HepG2 (cell line): Measurements from ENCODE around the gene SGO1. TPM values are rescaled to one million over a fixed set of nuclear protein-coding genes. Genes with fewer than 3 reads are reported as not detected.

Experiments
- ATAC-seq: fragments of 200-7000 bp; cut with Tn5 transposase; 3 replicates; pipeline ENCODE4 v1.9.1; 2020; ENCODE audit warnings: mild to moderate bottlenecking, moderate library complexity
- BruUV-seq: library from RNA; stranded (reverse); fragments of 400-500 nt; replicated peaks from 2 replicates; lab custom pipeline; 2021; lab: Mats Ljungman, UMichigan
- CTCF ChIA-PET: fragments of 300-600 bp; formaldehyde crosslinking; extraction: SDS; loops from one replicate; lab custom pipeline; 2021; ENCODE audit warnings: low total read pairs, inconsistent platforms, low intra/inter-chr PET ratio; lab: Yijun Ruan, JAX
- POLR2A ChIA-PET: fragments of 350-600 bp; sonication (Branson Sonifier 250); formaldehyde crosslinking; loops from one replicate; lab custom pipeline; 2020; ENCODE audit warnings: antibody characterized with exemption, inconsistent platforms; lab: Yijun Ruan, JAX
- DNase-seq: peaks from one replicate; pipeline ENCODE4 v3.0.0-alpha.2; 2015; ENCODE audit warnings: low spot score
- FAIRE-seq: peaks from 3 replicates; lab custom pipeline; 2011; peaks lifted over from hg19 to GRCh38; lab: Jason Lieb, UNC
- H2AFZ ChIP-seq: one replicate; pipeline ENCODE4 v1.6.1; 2011; ENCODE audit warnings: low read length, inconsistent platforms
- H3K27ac ChIP-seq: fragments of 300-600 bp; 3 replicates; pipeline ENCODE4 v1.8.0; 2011; ENCODE audit warnings: mixed run types, mild to moderate bottlenecking, mixed read lengths, low read length, inconsistent platforms; ENCODE audit not compliant: insufficient read depth; ENCODE audit errors: extremely low read length
- H3K27me3 ChIP-seq, 2 experiments: fragments of 200-600 bp in 1 of 2; 2 replicates in 1 of 2; 3 replicates in 1 of 2; pipeline versions ENCODE4 v1.6.0 to v1.8.0; 2011; ENCODE audit warnings: low read length in 2 of 2, mild to moderate bottlenecking in 2 of 2, moderate library complexity in 2 of 2, inconsistent platforms in 1 of 2; ENCODE audit not compliant: insufficient read depth in 2 of 2, control insufficient read depth in 1 of 2
- H3K36me3 ChIP-seq, 2 experiments: fragments of 200-600 bp in 1 of 2; replicated peaks in 1 of 2; 2 replicates in 1 of 2; 3 replicates in 1 of 2; pipeline versions ENCODE4 v1.5.1 to v1.8.0; 2011; ENCODE audit warnings: low read length in 2 of 2, inconsistent platforms in 1 of 2; ENCODE audit not compliant: insufficient read depth in 2 of 2, control insufficient read depth in 1 of 2
- H3K4me1 ChIP-seq: 2 replicates; pipeline ENCODE4 v1.5.1; 2012; ENCODE audit warnings: low read length, inconsistent platforms; ENCODE audit not compliant: insufficient read depth
- H3K4me2 ChIP-seq: 2 replicates; pipeline ENCODE4 v1.6.0; 2011; ENCODE audit warnings: low read depth, low read length, inconsistent platforms
- H3K4me3 ChIP-seq, 3 experiments: fragments of 200-600 bp in 1 of 3; sonication (generic), shearing (Covaris generic) in 1 of 3; replicated peaks in 1 of 3; 2 replicates each; pipeline ENCODE4 v1.5.1; 2011 to 2016; ENCODE audit warnings: low read length in 3 of 3, inconsistent platforms in 2 of 3, low read depth in 2 of 3, mild to moderate bottlenecking in 2 of 3, control low read depth in 1 of 3, mixed read lengths in 1 of 3; ENCODE audit not compliant: insufficient read depth in 1 of 3
- H3K79me2 ChIP-seq: one replicate; pipeline ENCODE4 v1.6.1; 2011; ENCODE audit warnings: low read length, inconsistent platforms; ENCODE audit not compliant: insufficient read depth
- H3K9ac ChIP-seq: 2 replicates; pipeline ENCODE4 v1.6.0; 2011; ENCODE audit warnings: mild to moderate bottlenecking, low read depth, low read length, inconsistent platforms; ENCODE audit not compliant: insufficient read depth
- H3K9me3 ChIP-seq: 2 replicates; pipeline ENCODE4 v1.5.1; 2012; ENCODE audit warnings: mild to moderate bottlenecking, low read length
- H4K20me1 ChIP-seq: 2 replicates; pipeline ENCODE4 v1.6.0; 2011; ENCODE audit warnings: inconsistent platforms, mild to moderate bottlenecking, low read length, moderate library complexity; ENCODE audit not compliant: insufficient read depth
- ARNTL ChIP-seq: sonication (generic); formaldehyde crosslinking; IDR thresholded peaks from 2 replicates; pipeline ENCODE4 v1.4.0; 2020; ENCODE audit warnings: mild to moderate bottlenecking, missing genetic modification reagents
- DBP ChIP-seq: sonication (generic); formaldehyde crosslinking; IDR thresholded peaks from 2 replicates; pipeline ENCODE4 v1.4.0; 2020; ENCODE audit warnings: missing genetic modification reagents; ENCODE audit errors: not compliant biosample characterization
- FOXJ3 ChIP-seq: sonication (generic); formaldehyde crosslinking; IDR thresholded peaks from 2 replicates; pipeline ENCODE4 v1.4.0; 2020; ENCODE audit warnings: missing genetic modification reagents, mild to moderate bottlenecking, borderline replicate concordance
- MEF2D ChIP-seq: sonication (generic); formaldehyde crosslinking; IDR thresholded peaks from 2 replicates; pipeline ENCODE4 v1.5.1; 2020; ENCODE audit warnings: mild to moderate bottlenecking, missing genetic modification reagents
- MTA3 ChIP-seq: sonication (generic); formaldehyde crosslinking; IDR thresholded peaks from 2 replicates; pipeline ENCODE4 v1.4.0; 2020; ENCODE audit warnings: missing genetic modification reagents
- NR3C1 ChIP-seq: sonication (generic); formaldehyde crosslinking; IDR thresholded peaks from 2 replicates; pipeline ENCODE4 v1.4.0; 2020; ENCODE audit warnings: missing genetic modification reagents
- ONECUT2 ChIP-seq: sonication (generic); formaldehyde crosslinking; IDR thresholded peaks from 2 replicates; pipeline ENCODE4 v1.4.0; 2020; ENCODE audit warnings: missing genetic modification reagents
- PHF21A ChIP-seq: sonication (generic); formaldehyde crosslinking; IDR thresholded peaks from 2 replicates; pipeline ENCODE4 v1.5.0; 2020; ENCODE audit warnings: mild to moderate bottlenecking, missing genetic modification reagents
- PTBP1 ChIP-seq: fragments of 200-400 bp; formaldehyde crosslinking; IDR thresholded peaks from 2 replicates; pipeline ENCODE4 v1.6.1; 2018; ENCODE audit warnings: low read length, low read depth; ENCODE audit not compliant: poor library complexity, severe bottlenecking
- SNAPC5 ChIP-seq: sonication (generic); formaldehyde crosslinking; IDR thresholded peaks from 2 replicates; pipeline ENCODE4 v1.8.1; 2023; ENCODE audit warnings: mild to moderate bottlenecking, missing genetic modification reagents, borderline replicate concordance
- THAP11 ChIP-seq: IDR thresholded peaks from 2 replicates; pipeline ENCODE4 v1.6.1; 2016; ENCODE audit warnings: missing biosample characterization, missing genetic modification reagents
- TOE1 ChIP-seq: sonication (generic); formaldehyde crosslinking; IDR thresholded peaks from 2 replicates; pipeline ENCODE4 v1.4.0; 2020; ENCODE audit warnings: mild to moderate bottlenecking, missing genetic modification reagents
- ZBTB20 ChIP-seq: sonication (generic); formaldehyde crosslinking; IDR thresholded peaks from 2 replicates; pipeline ENCODE4 v1.8.1; 2023; ENCODE audit warnings: missing genetic modification reagents, low read depth, mild to moderate bottlenecking, borderline replicate concordance
- ZNF180 ChIP-seq: sonication (generic); formaldehyde crosslinking; IDR thresholded peaks from 2 replicates; pipeline ENCODE4 v1.4.0; 2020; ENCODE audit warnings: low read depth, missing genetic modification reagents, borderline replicate concordance
- ZNF451 ChIP-seq: sonication (generic); formaldehyde crosslinking; IDR thresholded peaks from 2 replicates; pipeline ENCODE4 v1.5.0; 2020; ENCODE audit warnings: mild to moderate bottlenecking, missing genetic modification reagents
- ZNF549 ChIP-seq: sonication (generic); formaldehyde crosslinking; IDR thresholded peaks from 2 replicates; pipeline ENCODE4 v1.5.0; 2020; ENCODE audit warnings: missing genetic modification reagents
- ZNF556 ChIP-seq: sonication (generic); formaldehyde crosslinking; IDR thresholded peaks from 2 replicates; pipeline ENCODE4 v1.4.0; 2020; ENCODE audit warnings: mild to moderate bottlenecking, missing genetic modification reagents, borderline replicate concordance
- ZNF572 ChIP-seq: sonication (generic); formaldehyde crosslinking; IDR thresholded peaks from 2 replicates; pipeline ENCODE4 v1.5.1; 2020; ENCODE audit warnings: mild to moderate bottlenecking, missing genetic modification reagents
- ZNF773 ChIP-seq: sonication (generic); formaldehyde crosslinking; IDR thresholded peaks from 2 replicates; pipeline ENCODE4 v1.4.0; 2020; ENCODE audit warnings: missing genetic modification reagents, borderline replicate concordance
- WGBS: methylation state at CpG from one replicate; pipeline ENCODE4 v1.1.6; 2017; ENCODE audit warnings: low lambda C conversion rate; 5-methylcytosine and 5-hydroxymethylcytosine counted together
- in situ Hi-C: cut with HindIII; loops from 2 replicates; pipeline ENCODE4 v1.10.0; 2017; ENCODE audit warnings: low pct_unique_long_range_greater_than_20kb; ENCODE audit not compliant: extremely low pct_ligation_motif_present
- intact Hi-C: fragments of 100-400 bp; cut with micrococcal nuclease; formaldehyde crosslinking; loops from one replicate; pipeline ENCODE4 v1.10.0; 2022; ENCODE audit not compliant: unreplicated experiment
- polyA plus RNA-seq, 8 experiments: library from polyadenylated mRNA; depleted of rRNA in 3 of 8; stranded (reverse) in 7 of 8; unstranded in 1 of 8; fragments of >200 nt; fragmentation: Illumina TruSeq in 4 of 8; extraction: Trizol in 4 of 8; gene quantifications; 2 replicates each; pipeline versions ENCODE4 v1.2.1 to v1.2.3, GENCODE V29; 2011 to 2016; ENCODE audit warnings: low read depth in 4 of 8, missing spikeins in 1 of 8, mixed read lengths in 1 of 8; ENCODE audit not compliant: insufficient read depth in 1 of 8
- total RNA-seq, 5 experiments: library from RNA; depleted of rRNA; stranded (reverse); fragments of >200 nt; fragmentation: Illumina TruSeq; extraction: Trizol; gene quantifications; 2 replicates each; pipeline ENCODE4 v1.2.3, GENCODE V29; 2016; ENCODE audit warnings: low read depth in 1 of 5
- TF ChIP-seq, protein P1 (sequence below): sonication (generic); formaldehyde crosslinking; conservative IDR thresholded peaks from 2 replicates; pipeline ENCODE4 v1.4.0; 2020; ENCODE audit warnings: missing genetic modification reagents

Gene SGO1
- total and polyA plus RNA-seq, 2 of the 13 experiments (the other 11 are each of a cell fraction or from before 2014, with no cell fraction given), result 2.1 to 16.1 TPM

DNA sequence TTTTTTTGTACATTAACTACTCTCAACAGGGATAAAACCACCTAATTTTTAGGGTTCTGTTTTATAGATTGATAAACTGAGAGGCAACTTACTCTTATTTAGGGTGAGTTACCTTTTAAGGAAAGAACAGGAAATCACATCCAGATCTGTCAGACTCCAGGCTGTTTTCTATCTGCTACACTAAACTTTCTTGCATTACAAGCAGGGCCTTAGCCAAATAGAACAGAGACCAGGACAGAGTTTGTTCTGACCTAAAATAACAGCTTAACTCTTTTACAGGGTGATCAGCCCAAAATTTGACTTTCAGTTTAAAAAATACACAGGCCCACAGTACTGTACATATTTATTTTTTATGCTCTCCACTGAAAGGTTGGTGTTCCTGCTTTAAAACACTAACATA, 38.6 kb downstream of the SGO1 start:
- H3K4me3 ChIP-seq, result no peak overlapping the region

GRCh38 chr3:20146301-20146700, 39.7 kb downstream of the SGO1 start:
- intact Hi-C loops (no loop called here), in situ Hi-C loops (no loop called here)
- Histone ChIP-seq H3K79me2 (no peaks in the 10 kb centered on the region), H3K27ac (no peak overlapping the region), H2AFZ (no peak overlapping the region), H3K9me3 (no peaks in the 10 kb centered on the region), H3K9ac (no peak overlapping the region), H3K27me3 (no peaks in the 10 kb centered on the region), H3K4me1 (peaks cover 18% of the 10 kb centered on the region), H3K36me3 (no peaks in the 10 kb centered on the region), H3K4me3 (no peak overlapping the region), H4K20me1 (no peaks in the 10 kb centered on the region), H3K4me2 (no peak overlapping the region)
- ATAC-seq (no peak), DNase-seq (no peak), FAIRE-seq (no peak)
- ChIA-PET POLR2A (no interaction called here), CTCF (no interaction called here)
- BruUV-seq, result no TSS peak
- WGBS, result 80% methylated on average over 8 of the region's 8 CpGs
- TF ChIP-seq ZNF556 (CRISPR knock-in tag), result no peak
- no peak for TF ChIP-seq NR3C1
- TF ChIP-seq ZNF773 (CRISPR knock-in tag), result no peak
- no peak for TF ChIP-seq SNAPC5 (CRISPR knock-in tag)
- TF ChIP-seq THAP11 (CRISPR knock-in tag), result no peak
- TF ChIP-seq PHF21A (CRISPR knock-in tag), result no peak
- no peak for TF ChIP-seq FOXJ3
- no peak for TF ChIP-seq ZNF451 (CRISPR knock-in tag)
- TF ChIP-seq ONECUT2 (CRISPR knock-in tag), result no peak
- TF ChIP-seq, protein P1, sequence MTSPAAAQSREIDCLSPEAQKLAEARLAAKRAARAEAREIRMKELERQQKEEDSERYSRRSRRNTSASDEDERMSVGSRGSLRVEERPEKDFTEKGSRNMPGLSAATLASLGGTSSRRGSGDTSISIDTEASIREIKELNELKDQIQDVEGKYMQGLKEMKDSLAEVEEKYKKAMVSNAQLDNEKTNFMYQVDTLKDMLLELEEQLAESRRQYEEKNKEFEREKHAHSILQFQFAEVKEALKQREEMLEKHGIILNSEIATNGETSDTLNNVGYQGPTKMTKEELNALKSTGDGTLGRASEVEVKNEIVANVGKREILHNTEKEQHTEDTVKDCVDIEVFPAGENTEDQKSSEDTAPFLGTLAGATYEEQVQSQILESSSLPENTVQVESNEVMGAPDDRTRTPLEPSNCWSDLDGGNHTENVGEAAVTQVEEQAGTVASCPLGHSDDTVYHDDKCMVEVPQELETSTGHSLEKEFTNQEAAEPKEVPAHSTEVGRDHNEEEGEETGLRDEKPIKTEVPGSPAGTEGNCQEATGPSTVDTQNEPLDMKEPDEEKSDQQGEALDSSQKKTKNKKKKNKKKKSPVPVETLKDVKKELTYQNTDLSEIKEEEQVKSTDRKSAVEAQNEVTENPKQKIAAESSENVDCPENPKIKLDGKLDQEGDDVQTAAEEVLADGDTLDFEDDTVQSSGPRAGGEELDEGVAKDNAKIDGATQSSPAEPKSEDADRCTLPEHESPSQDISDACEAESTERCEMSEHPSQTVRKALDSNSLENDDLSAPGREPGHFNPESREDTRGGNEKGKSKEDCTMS (CRISPR knock-in tag), result no peak
- no peak for TF ChIP-seq MEF2D (CRISPR knock-in tag)
- no peak for TF ChIP-seq ZBTB20 (CRISPR knock-in tag)
- TF ChIP-seq ARNTL (CRISPR knock-in tag), result no peak

More for the DNA sequence above, 38.6 kb downstream of the SGO1 start:
- no peaks in the 10 kb centered on the region for H3K9me3 ChIP-seq
- H3K36me3 ChIP-seq, result no peaks in the 10 kb centered on the region
- no peaks in the 10 kb centered on the region for H3K27me3 ChIP-seq
- FAIRE-seq (no peak), DNase-seq (no peak), ATAC-seq (no peak)
- intact Hi-C loops, result no loop called here
- H3K27ac ChIP-seq, result no peak overlapping the region
- H3K4me2 ChIP-seq, result no peak overlapping the region
- no peaks in the 10 kb centered on the region for H3K79me2 ChIP-seq
- H3K9ac ChIP-seq, result no peak overlapping the region
- no peak overlapping the region for H2AFZ ChIP-seq
- no TSS peak for BruUV-seq
- CTCF ChIA-PET, result no interaction called here
- peaks cover 8% of the 10 kb centered on the region for H3K4me1 ChIP-seq
- TF ChIP-seq PTBP1, result no peak
- no peak for TF ChIP-seq ZNF549 (CRISPR knock-in tag)
- TF ChIP-seq DBP (CRISPR knock-in tag), result no peak
- no peak for TF ChIP-seq TOE1 (CRISPR knock-in tag)
- TF ChIP-seq ZNF572 (CRISPR knock-in tag), result no peak
- no peak for TF ChIP-seq ZNF180 (CRISPR knock-in tag)
- TF ChIP-seq MTA3, result no peak
- TF ChIP-seq THAP11 (CRISPR knock-in tag), result no peak
- no peaks in the 10 kb centered on the region for H4K20me1 ChIP-seq
- POLR2A ChIA-PET, result interaction anchor here (0.5 kb wide), 1 partner anchor 1935 kb away, joined by 3 read pairs; no protein-coding TSS in a partner anchor
- in situ Hi-C loops, result no loop called here
